Coronary artery (tissue), 2 donors: ENCODE measurements around the gene SLC4A9.

Experiments used
- DNase-seq: peaks from one replicate; pipeline ENCODE4 v3.0.0-alpha.2; 2017; ENCODE audit warnings: low spot score
- H3K27ac ChIP-seq, 2 donors: fragments of 200-600 bp; sonication (generic); one replicate each; pipeline ENCODE4 v1.5.1; 2016 to 2019
- H3K4me3 ChIP-seq: fragments of 200-600 bp; sonication (generic); 2 replicates; pipeline ENCODE4 v1.5.1; 2016; ENCODE audit warnings: mild to moderate bottlenecking, moderate library complexity
- CTCF ChIP-seq: fragments of 200-600 bp; sonication (generic); IDR thresholded peaks from one replicate; pipeline ENCODE4 v1.5.1; 2019; ENCODE audit warnings: antibody characterized with exemption

The SLC4A9 gene

GRCh38 chr5:140381351-140381750 is 21.4 kb downstream of the SLC4A9 start:
- DNase-seq: no peak
- Histone ChIP-seq H3K4me3 (no peak overlapping the region), H3K27ac (no peak overlapping the region)
- no peak for TF ChIP-seq CTCF

- Histone ChIP-seq H3K4me3 (no peak overlapping the region), H3K27ac (no peak overlapping the region)
- no peak for TF ChIP-seq CTCF
- no peak for DNase-seq
Measured at GRCh38 chr5:140381972-140382371, 22.0 kb downstream of the SLC4A9 start.

- DNase-seq: no peak
- H3K27ac ChIP-seq: no peak overlapping the region
- TF ChIP-seq CTCF: no peak
- H3K4me3 ChIP-seq: no peak overlapping the region
Measured at GRCh38 chr5:140382866-140383265, 22.9 kb downstream of the SLC4A9 start.

- no peak overlapping the region for H3K4me3 ChIP-seq
- no peak for TF ChIP-seq CTCF
- no peak overlapping the region for H3K27ac ChIP-seq
- DNase-seq: no peak
Measured at GRCh38 chr5:140383300-140383699, 23.3 kb downstream of the SLC4A9 start.

- no peak overlapping the region for H3K27ac ChIP-seq
- DNase-seq: no peak
- no peak overlapping the region for H3K4me3 ChIP-seq
- TF ChIP-seq CTCF: no peak
Measured at GRCh38 chr5:140388052-140388451, 28.1 kb downstream of the SLC4A9 start.

GRCh38 chr5:140391312-140391711 is 31.3 kb downstream of the SLC4A9 start:
- no peak for DNase-seq
- H3K4me3 ChIP-seq: no peak overlapping the region
- no peak for TF ChIP-seq CTCF
- no peak overlapping the region for H3K27ac ChIP-seq

- TF ChIP-seq CTCF: no peak
- Histone ChIP-seq H3K27ac (no peak overlapping the region), H3K4me3 (no peak overlapping the region)
- no peak for DNase-seq
Measured at GRCh38 chr5:140391732-140392131, 31.7 kb downstream of the SLC4A9 start.
